IMR-90 (cell line): Measurements from ENCODE around the gene STARD3. TPM values are rescaled to one million over a fixed set of nuclear protein-coding genes. Genes with fewer than 3 reads are reported as not detected.

Experiments used
- ATAC-seq: fragments of 200-7000 bp; cut with Tn5 transposase; 2 replicates; pipeline ENCODE4 v1.9.1; 2020; ENCODE audit warnings: low read depth, mild to moderate bottlenecking, moderate library complexity
- BruUV-seq: library from RNA; stranded (reverse); fragments of 400-500 nt; replicated peaks from 2 replicates; lab custom pipeline; 2021; lab: Mats Ljungman, UMichigan
- CTCF ChIA-PET: fragments of 300-600 bp; formaldehyde crosslinking; extraction: SDS; loops from one replicate; lab custom pipeline; 2021; ENCODE audit warnings: antibody characterized with exemption; lab: Yijun Ruan, JAX
- POLR2A ChIA-PET: fragments of 300-600 bp; sonication (Branson Sonifier 250); formaldehyde crosslinking; loops from one replicate; lab custom pipeline; 2022; ENCODE audit warnings: antibody characterized with exemption; ENCODE audit not compliant: unreplicated experiment; lab: Charles Lee
- DNase-seq: peaks from one replicate; pipeline ENCODE4 v3.0.0; 2013
- H2AFZ ChIP-seq: replicated peaks from 2 replicates; pipeline ENCODE3; 2013; ENCODE audit warnings: low read length, mild to moderate bottlenecking; ENCODE audit not compliant: poor library complexity
- H2AK5ac ChIP-seq: 2 replicates; pipeline ENCODE4 v1.6.1; 2013; ENCODE audit warnings: low read depth, low read length, inconsistent platforms
- H2AK9ac ChIP-seq: replicated peaks from 2 replicates; pipeline ENCODE3; 2013; ENCODE audit warnings: mild to moderate bottlenecking, low read depth, low read length, moderate library complexity; ENCODE audit not compliant: poor library complexity
- H2BK120ac ChIP-seq: 2 replicates; pipeline ENCODE4 v1.6.1; 2013; ENCODE audit warnings: low read depth, low read length, inconsistent platforms
- H2BK15ac ChIP-seq: 3 replicates; pipeline ENCODE4 v1.6.1; 2013; ENCODE audit warnings: low read depth, low read length, inconsistent platforms
- H2BK20ac ChIP-seq: 2 replicates; pipeline ENCODE4 v1.6.1; 2013; ENCODE audit warnings: low read depth, mild to moderate bottlenecking, inconsistent platforms, low read length, moderate library complexity
- H2BK5ac ChIP-seq: 2 replicates; pipeline ENCODE4 v1.6.1; 2013; ENCODE audit warnings: mild to moderate bottlenecking, low read depth, low read length, inconsistent platforms; ENCODE audit not compliant: poor library complexity, severe bottlenecking
- H3K14ac ChIP-seq: replicated peaks from 2 replicates; pipeline ENCODE4 v1.6.1; 2013; ENCODE audit warnings: low read depth, low read length, inconsistent platforms
- H3K18ac ChIP-seq: 2 replicates; pipeline ENCODE4 v1.6.1; 2013; ENCODE audit warnings: low read depth, low read length, control low read depth
- H3K23ac ChIP-seq: 2 replicates; pipeline ENCODE4 v1.6.1; 2013; ENCODE audit warnings: low read depth, low read length, inconsistent platforms
- H3K27ac ChIP-seq: 2 replicates; pipeline ENCODE4 v1.5.1; 2013; ENCODE audit warnings: mild to moderate bottlenecking, control low read depth, low read length; ENCODE audit not compliant: insufficient read depth
- H3K27me3 ChIP-seq: 2 replicates; pipeline ENCODE4 v1.6.1; 2013; ENCODE audit warnings: low read length; ENCODE audit not compliant: control insufficient read depth, insufficient read depth
- H3K36me3 ChIP-seq: 2 replicates; pipeline ENCODE4 v1.6.1; 2013; ENCODE audit warnings: low read length, mixed read lengths; ENCODE audit not compliant: control insufficient read depth, insufficient read depth
- H3K4ac ChIP-seq: 2 replicates; pipeline ENCODE4 v1.6.1; 2013; ENCODE audit warnings: low read depth, low read length, inconsistent platforms
- H3K4me1 ChIP-seq: 2 replicates; pipeline ENCODE4 v1.6.1; 2013; ENCODE audit warnings: low read length, mixed read lengths; ENCODE audit not compliant: control insufficient read depth, insufficient read depth
- H3K4me2 ChIP-seq: 2 replicates; pipeline ENCODE4 v1.6.1; 2013; ENCODE audit warnings: low read depth, mild to moderate bottlenecking, control low read depth, low read length, moderate library complexity
- H3K4me3 ChIP-seq: 2 replicates; pipeline ENCODE4 v1.5.1; 2013; ENCODE audit warnings: low read depth, mild to moderate bottlenecking, control low read depth, low read length, moderate library complexity; ENCODE audit not compliant: insufficient read depth
- H3K56ac ChIP-seq: 2 replicates; pipeline ENCODE4 v1.6.1; 2013; ENCODE audit warnings: low read length, inconsistent platforms; ENCODE audit not compliant: insufficient read depth; ENCODE audit errors: extremely low read depth
- H3K79me1 ChIP-seq, 2 experiments: 2 replicates each; pipeline ENCODE4 v1.6.1; 2013; ENCODE audit warnings: low read length in 2 of 2, inconsistent platforms in 1 of 2, low read depth in 1 of 2
- H3K9ac ChIP-seq: 2 replicates; pipeline ENCODE4 v1.6.1; 2013; ENCODE audit warnings: low read depth, low read length, control low read depth
- H3K9me1 ChIP-seq: 2 replicates; pipeline ENCODE4 v1.6.1; 2013; ENCODE audit warnings: low read length, inconsistent platforms; ENCODE audit not compliant: insufficient read depth
- H3K9me3 ChIP-seq: 2 replicates; pipeline ENCODE4 v1.6.1; 2013; ENCODE audit warnings: low read length; ENCODE audit not compliant: control insufficient read depth, insufficient read depth
- H4K20me1 ChIP-seq: 2 replicates; pipeline ENCODE4 v1.6.1; 2013; ENCODE audit warnings: low read length, inconsistent platforms; ENCODE audit not compliant: insufficient read depth
- H4K5ac ChIP-seq: 2 replicates; pipeline ENCODE4 v1.6.1; 2013; ENCODE audit warnings: mild to moderate bottlenecking, low read depth, low read length, control low read depth
- H4K8ac ChIP-seq, 2 experiments: 2 replicates each; pipeline ENCODE4 v1.6.1; 2013; ENCODE audit warnings: low read depth in 2 of 2, low read length in 2 of 2, control low read depth in 1 of 2, inconsistent platforms in 1 of 2
- H4K91ac ChIP-seq: 2 replicates; pipeline ENCODE4 v1.6.1; 2013; ENCODE audit warnings: low read depth, low read length, inconsistent platforms; ENCODE audit not compliant: insufficient read depth
- FOS ChIP-seq: fragments of 150-350 bp; IDR thresholded peaks from 2 replicates; pipeline ENCODE4 v1.6.1; 2016; ENCODE audit warnings: low read depth, low read length
- NFE2L2 ChIP-seq: fragments of 150-350 bp; IDR thresholded peaks from 2 replicates; pipeline ENCODE4 v1.6.1; 2016; ENCODE audit warnings: low read depth, mild to moderate bottlenecking, low read length
- POLR2A ChIP-seq: IDR thresholded peaks from 2 replicates; pipeline ENCODE4 v1.6.1; 2012; ENCODE audit warnings: mild to moderate bottlenecking, low read depth, low read length
- whole genome bisulfite sequencing, 2 experiments: methylation state at CpG; one replicate each; pipeline versions ENCODE4 v1.1.5 to v1.1.7; 2013; ENCODE audit warnings: missing lambda C conversion rate in 2 of 2; ENCODE audit not compliant: insufficient read length in 1 of 2; ENCODE audit errors: extremely low coverage in 2 of 2; 5-methylcytosine and 5-hydroxymethylcytosine counted together
- dilution Hi-C: fragments of 300-500 bp; cut with HindIII; formaldehyde crosslinking; loops from one replicate; pipeline ENCODE4 v1.14.3; 2018; ENCODE audit warnings: low sequenced_read_pairs; ENCODE audit not compliant: unreplicated experiment
- in situ Hi-C: fragments of 300-500 bp; cut with MboI; formaldehyde crosslinking; loops from 3 replicates; pipeline ENCODE4 v1.14.3; 2019; ENCODE audit warnings: low sequenced_read_pairs, inconsistent platforms, mixed read lengths
- intact Hi-C: fragments of 100-400 bp; cut with micrococcal nuclease; formaldehyde crosslinking; loops from 2 replicates; pipeline ENCODE4 v1.10.0; 2022
- polyA plus RNA-seq, 3 experiments: library from polyadenylated mRNA; depleted of rRNA; stranded (reverse); fragments of >200 nt; gene quantifications; 2 replicates each; pipeline ENCODE4 v1.2.3, GENCODE V29; 2012; ENCODE audit warnings: low replicate concordance in 1 of 3
- total RNA-seq: library from RNA; depleted of rRNA; stranded (reverse); fragments of >200 nt; gene quantifications from 2 replicates; pipeline ENCODE4 v1.2.3, GENCODE V29; 2012

STARD3 gene
- total and polyA plus RNA-seq, 2 of the 4 experiments (the other 2 are of a cell fraction), result 8.1 to 50.4 TPM

DNA sequence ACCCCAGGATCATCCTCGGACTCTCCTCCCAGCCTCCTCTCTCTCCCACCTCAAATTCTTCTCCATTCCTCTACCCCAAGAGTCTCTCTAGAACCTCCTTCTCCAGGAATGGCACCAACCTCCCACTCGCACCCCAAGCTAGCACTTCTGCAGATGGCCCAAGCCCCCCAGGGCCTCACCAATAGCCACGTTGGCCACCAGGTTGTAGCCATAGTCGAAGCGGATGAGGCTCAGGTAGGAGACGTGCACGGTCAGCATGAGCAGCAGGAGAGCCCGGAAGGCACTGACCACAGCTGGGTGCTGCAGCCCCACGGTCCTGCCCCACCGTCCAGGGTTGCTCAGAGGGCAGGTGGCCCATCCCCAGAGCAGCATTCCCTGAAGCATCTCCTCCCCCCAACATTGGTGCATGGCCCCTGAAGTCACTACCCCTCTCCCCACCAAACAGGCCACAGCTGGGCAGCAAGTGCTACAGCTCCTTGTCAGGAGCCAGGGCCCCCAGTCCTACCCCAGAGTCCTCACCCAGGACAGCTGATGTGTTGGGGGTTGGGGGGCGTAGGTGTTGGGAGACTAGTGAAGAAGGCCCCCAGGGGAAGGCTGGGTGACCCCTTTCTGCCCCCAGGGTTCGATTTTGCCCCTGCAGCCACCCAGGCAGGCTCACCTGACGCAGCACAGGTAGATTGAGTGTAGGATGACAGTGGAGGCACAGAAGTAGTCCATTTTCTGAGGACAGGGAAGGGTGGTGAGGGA, 36.6 kb downstream of the STARD3 start:
- ChIA-PET POLR2A (no interaction called here), CTCF (no interaction called here)
- no TSS peak for BruUV-seq
- Histone ChIP-seq H3K27ac (no peak overlapping the region), H3K14ac (no peak overlapping the region), H3K18ac (no peak overlapping the region), H2BK120ac (no peak overlapping the region), H2BK5ac (no peak overlapping the region), H4K91ac (no peak overlapping the region), H4K5ac (no peak overlapping the region), H3K9me3 (no peaks in the 10 kb centered on the region), H4K20me1 (no peaks in the 10 kb centered on the region), H3K4me2 (no peak overlapping the region), H3K27me3 (peaks cover 32% of the 10 kb centered on the region), H3K4me3 (no peak overlapping the region), H3K9me1 (peaks cover 7% of the 10 kb centered on the region; the same call in 1 of the 2 replicates), H3K36me3 (peaks cover 4% of the 10 kb centered on the region; the same call in 1 of the 2 replicates), H3K23ac (no peak overlapping the region), H3K4me1 (peaks cover 10% of the 10 kb centered on the region), H3K9ac (no peak overlapping the region), H2AK9ac (no peak overlapping the region), H3K56ac (no peak overlapping the region), H2BK20ac (no peak overlapping the region), H3K79me1 (no peaks in the 10 kb centered on the region), H4K8ac (no peak overlapping the region), H2BK15ac (no peak overlapping the region), H2AFZ (no peak overlapping the region), H2AK5ac (no peak overlapping the region), H3K4ac (no peak overlapping the region)
- intact Hi-C loops, result no loop called here
- ATAC-seq, result no peak
- TF ChIP-seq FOS (no peak), POLR2A (no peak), NFE2L2 (no peak)
- in situ Hi-C loops, result no loop called here
- DNase-seq, result no peak
- dilution Hi-C loops, result no loop called here
- WGBS, 2 experiments, result 71% methylated on average over 10 of the region's 13 CpGs; no CpG with 5 or more reads in 1 of the 2 experiments
